Endometrial microvascular endothelial cells (primary cell): ENCODE results near the gene MRPL47. TPM values are rescaled to one million over a fixed set of nuclear protein-coding genes. Genes with fewer than 3 reads are reported as not detected.

Experiments
- in situ Hi-C: cut with HindIII; loops from 2 replicates; pipeline ENCODE4 v1.10.0; 2017; ENCODE audit warnings: low sequenced_read_pairs, low pct_unique_long_range_greater_than_20kb; ENCODE audit errors: inconsistent ontology term
- total RNA-seq: library from RNA; depleted of rRNA; stranded (reverse); fragments of >200 nt; gene quantifications from one replicate; pipeline ENCODE4 v1.2.3, GENCODE V29; 2015; ENCODE audit errors: inconsistent ontology term

MRPL47 gene
- total RNA-seq, 1 donor from 2014 or later: 26.1 TPM

- in situ Hi-C loops: no loop called here
Observed at GRCh38 chr3:179603321-179603720, 1.1 kb downstream of the MRPL47 start.

- in situ Hi-C loops: no loop called here
Observed at GRCh38 chr3:179599531-179599930, 4.9 kb downstream of the MRPL47 start.

GRCh38 chr3:179591313-179591712, 13.1 kb downstream of the MRPL47 start:
- in situ Hi-C loops: no loop called here

- in situ Hi-C loops: no loop called here
Observed at GRCh38 chr3:179590669-179591068, 13.8 kb downstream of the MRPL47 start.

- in situ Hi-C loops: no loop called here
Observed at GRCh38 chr3:179589143-179589542, 15.3 kb downstream of the MRPL47 start.

- in situ Hi-C loops: no loop called here
Observed at GRCh38 chr3:179580992-179581391, 23.4 kb downstream of the MRPL47 start.

GRCh38 chr3:179565496-179565895, 38.9 kb downstream of the MRPL47 start:
- in situ Hi-C loops: no loop called here

GRCh38 chr3:179563271-179563783, 41.1 kb downstream of the MRPL47 start:
- in situ Hi-C loops: no loop called here

GRCh38 chr3:179562591-179563270, 41.7 kb downstream of the MRPL47 start, which contains the start of gene ACTL6A:
ACTL6A (plus strand) TSS chr3:179562926; CDS start chr3:179563093, 167 bp downstream.
- in situ Hi-C loops: no loop called here

- in situ Hi-C loops: no loop called here
Observed at GRCh38 chr3:179560791-179561190, 43.6 kb downstream of the MRPL47 start.

- in situ Hi-C loops: no loop called here
Observed at GRCh38 chr3:179558742-179559364, 45.6 kb downstream of the MRPL47 start.

- in situ Hi-C loops: no loop called here
Observed at GRCh38 chr3:179551349-179552105, 52.9 kb downstream of the MRPL47 start.

GRCh38 chr3:179546814-179547241, 57.6 kb downstream of the MRPL47 start:
- in situ Hi-C loops: no loop called here

GRCh38 chr3:179544981-179545645, 59.3 kb downstream of the MRPL47 start:
- in situ Hi-C loops: no loop called here

- in situ Hi-C loops: no loop called here
Observed at GRCh38 chr3:179542375-179542774, 62.1 kb downstream of the MRPL47 start.

- in situ Hi-C loops: no loop called here
Observed at GRCh38 chr3:179541596-179541995, 62.8 kb downstream of the MRPL47 start.

- in situ Hi-C loops: no loop called here
Observed at GRCh38 chr3:179541094-179541493, 63.3 kb downstream of the MRPL47 start.
